Neural progenitor cell (in vitro differentiated cells): ENCODE results near the gene FSCN2. TPM values are rescaled to one million over a fixed set of nuclear protein-coding genes. Genes with fewer than 3 reads are reported as not detected.
A peak's percentile ranks its signal among the peaks of the same experiment; 100 is the strongest.

Experiments
- DNase-seq: peaks from one replicate; pipeline ENCODE4 v3.0.0-alpha.2; 2016; ENCODE audit warnings: low spot score
- H2AFZ ChIP-seq: fragments of 200-600 bp; sonication (generic); replicated peaks from 2 replicates; pipeline ENCODE4 v1.6.1; 2016; ENCODE audit warnings: antibody characterized with exemption
- H3F3A ChIP-seq: fragments of 200-600 bp; sonication (generic); 2 replicates; pipeline ENCODE4 v1.6.1; 2016; ENCODE audit warnings: antibody characterized with exemption, low read depth
- H3K27ac ChIP-seq: fragments of 200-600 bp; sonication (generic); 2 replicates; pipeline ENCODE4 v1.5.1; 2016; ENCODE audit warnings: mild to moderate bottlenecking
- H3K27me3 ChIP-seq: fragments of 200-600 bp; sonication (generic); 2 replicates; pipeline ENCODE4 v1.6.1; 2016; ENCODE audit warnings: mild to moderate bottlenecking, moderate library complexity
- H3K36me3 ChIP-seq: fragments of 200-600 bp; sonication (generic); 2 replicates; pipeline ENCODE4 v1.5.1; 2016
- H3K4me1 ChIP-seq: fragments of 200-600 bp; sonication (generic); 2 replicates; pipeline ENCODE4 v1.6.1; 2016; ENCODE audit warnings: mixed run types
- H3K4me2 ChIP-seq: fragments of 200-600 bp; sonication (generic); 2 replicates; pipeline ENCODE4 v1.6.1; 2016
- H3K4me3 ChIP-seq: fragments of 200-600 bp; sonication (generic); 2 replicates; pipeline ENCODE4 v1.5.1; 2016
- H3K79me2 ChIP-seq: fragments of 200-600 bp; sonication (generic); 2 replicates; pipeline ENCODE4 v1.6.1; 2016; ENCODE audit warnings: low read depth
- H3K9ac ChIP-seq: fragments of 200-600 bp; sonication (generic); 2 replicates; pipeline ENCODE4 v1.6.1; 2016
- H3K9me3 ChIP-seq: fragments of 200-600 bp; sonication (generic); 2 replicates; pipeline ENCODE4 v1.5.1; 2016; ENCODE audit warnings: low read depth
- H4K20me1 ChIP-seq: fragments of 200-600 bp; sonication (generic); 2 replicates; pipeline ENCODE4 v1.6.1; 2016; ENCODE audit warnings: low read depth
- H3K27ac Mint-ChIP-seq: 3 replicates; pipeline ENCODE4 v1.8.0; 2021; ENCODE audit warnings: mixed read lengths
- H3K27me3 Mint-ChIP-seq: 2 replicates; pipeline ENCODE4 v1.8.0; 2022; ENCODE audit warnings: low read depth, mild to moderate bottlenecking, inconsistent platforms, moderate library complexity, mixed read lengths; ENCODE audit not compliant: insufficient read depth
- H3K36me3 Mint-ChIP-seq: 3 replicates; pipeline ENCODE4 v1.8.0; 2021; ENCODE audit warnings: mixed read lengths
- H3K4me1 Mint-ChIP-seq: 3 replicates; pipeline ENCODE4 v1.8.0; 2021; ENCODE audit warnings: mixed read lengths
- H3K4me3 Mint-ChIP-seq: 3 replicates; pipeline ENCODE4 v1.8.0; 2021; ENCODE audit warnings: mild to moderate bottlenecking, moderate library complexity, mixed read lengths
- H3K9me3 Mint-ChIP-seq: 3 replicates; pipeline ENCODE4 v1.8.0; 2020; ENCODE audit warnings: mixed read lengths
- EZH2 ChIP-seq: fragments of 200-600 bp; sonication (generic); IDR thresholded peaks from 2 replicates; pipeline ENCODE4 v1.6.1; 2017; ENCODE audit warnings: antibody characterized with exemption, mild to moderate bottlenecking, moderate library complexity
- EZH2phosphoT487 ChIP-seq: fragments of 200-600 bp; sonication (generic); IDR thresholded peaks from 2 replicates; pipeline ENCODE4 v1.6.1; 2017; ENCODE audit warnings: antibody characterized with exemption
- total RNA-seq: library from RNA; depleted of rRNA; stranded (reverse); fragments of >200 nt; gene quantifications from 2 replicates; pipeline ENCODE4 v1.2.3, GENCODE V29; 2015; ENCODE audit warnings: low replicate concordance
- TF ChIP-seq, protein P1 (sequence below): fragments of 200-600 bp; sonication (generic); IDR thresholded peaks from 2 replicates; pipeline ENCODE4 v1.5.1; 2017; ENCODE audit warnings: antibody characterized with exemption, mild to moderate bottlenecking

FSCN2 gene
- total RNA-seq, 1 donor from 2014 or later, result not detected

DNA sequence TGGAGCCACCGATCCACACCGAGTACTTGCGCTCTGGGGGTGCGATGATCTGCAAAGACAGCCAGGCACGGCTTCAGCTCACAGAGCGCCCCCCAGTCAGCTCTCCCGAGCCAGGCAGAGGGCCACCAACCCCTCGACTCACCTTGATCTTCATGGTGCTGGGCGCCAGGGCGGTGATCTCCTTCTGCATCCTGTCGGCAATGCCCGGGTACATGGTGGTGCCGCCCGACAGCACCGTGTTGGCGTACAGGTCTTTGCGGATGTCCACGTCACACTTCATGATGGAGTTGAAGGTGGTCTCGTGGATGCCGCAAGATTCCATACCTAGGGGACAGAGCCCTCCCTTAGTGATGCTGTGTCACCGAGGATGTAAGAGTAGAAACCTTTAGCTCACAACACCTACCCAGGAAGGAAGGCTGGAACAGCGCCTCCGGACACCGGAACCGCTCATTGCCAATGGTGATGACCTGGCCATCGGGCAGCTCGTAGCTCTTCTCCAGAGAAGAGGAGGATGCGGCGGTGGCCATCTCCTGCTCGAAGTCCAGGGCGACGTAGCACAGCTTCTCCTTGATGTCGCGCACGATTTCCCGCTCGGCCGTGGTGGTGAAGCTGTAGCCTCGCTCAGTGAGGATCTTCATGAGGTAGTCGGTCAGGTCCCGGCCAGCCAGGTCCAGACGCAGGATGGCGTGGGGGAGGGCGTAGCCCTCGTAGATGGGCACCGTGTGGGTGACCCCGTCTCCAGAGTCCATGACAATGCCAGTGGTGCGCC, 17.2 kb upstream of the FSCN2 start:
- TF ChIP-seq, protein P1, sequence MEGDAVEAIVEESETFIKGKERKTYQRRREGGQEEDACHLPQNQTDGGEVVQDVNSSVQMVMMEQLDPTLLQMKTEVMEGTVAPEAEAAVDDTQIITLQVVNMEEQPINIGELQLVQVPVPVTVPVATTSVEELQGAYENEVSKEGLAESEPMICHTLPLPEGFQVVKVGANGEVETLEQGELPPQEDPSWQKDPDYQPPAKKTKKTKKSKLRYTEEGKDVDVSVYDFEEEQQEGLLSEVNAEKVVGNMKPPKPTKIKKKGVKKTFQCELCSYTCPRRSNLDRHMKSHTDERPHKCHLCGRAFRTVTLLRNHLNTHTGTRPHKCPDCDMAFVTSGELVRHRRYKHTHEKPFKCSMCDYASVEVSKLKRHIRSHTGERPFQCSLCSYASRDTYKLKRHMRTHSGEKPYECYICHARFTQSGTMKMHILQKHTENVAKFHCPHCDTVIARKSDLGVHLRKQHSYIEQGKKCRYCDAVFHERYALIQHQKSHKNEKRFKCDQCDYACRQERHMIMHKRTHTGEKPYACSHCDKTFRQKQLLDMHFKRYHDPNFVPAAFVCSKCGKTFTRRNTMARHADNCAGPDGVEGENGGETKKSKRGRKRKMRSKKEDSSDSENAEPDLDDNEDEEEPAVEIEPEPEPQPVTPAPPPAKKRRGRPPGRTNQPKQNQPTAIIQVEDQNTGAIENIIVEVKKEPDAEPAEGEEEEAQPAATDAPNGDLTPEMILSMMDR, result no peak
- TF ChIP-seq EZH2 (no peak), EZH2phosphoT487 (no peak)
- H3K4me1 ChIP-seq, result peaks cover 23% of the 10 kb centered on the region
- peaks cover 47% of the 10 kb centered on the region for H3K79me2 ChIP-seq
- peak overlapping the region; percentile 98 for H3K4me3 Mint-ChIP-seq
- peaks cover 41% of the 10 kb centered on the region for H3K4me1 Mint-ChIP-seq
- peak overlapping the region; percentile 96 for H3K27ac Mint-ChIP-seq
- H3K4me2 ChIP-seq, result peak overlapping the region; percentile 97
- H3F3A ChIP-seq, result peaks cover 75% of the 10 kb centered on the region
- peak overlapping the region; percentile 98 for H3K4me3 ChIP-seq
- H3K27ac ChIP-seq, result no peak overlapping the region
- no peak overlapping the region for H2AFZ ChIP-seq
- peaks cover 19% of the 10 kb centered on the region for H3K27me3 ChIP-seq
- DNase-seq, result no peak
- peaks cover 10% of the 10 kb centered on the region for H3K9me3 Mint-ChIP-seq
- peaks cover 47% of the 10 kb centered on the region for H4K20me1 ChIP-seq
- no peaks in the 10 kb centered on the region for H3K9me3 ChIP-seq
- no peaks in the 10 kb centered on the region for H3K36me3 ChIP-seq
- peaks cover 45% of the 10 kb centered on the region for H3K27me3 Mint-ChIP-seq
- H3K36me3 Mint-ChIP-seq, result peaks cover 39% of the 10 kb centered on the region
- peak overlapping the region; percentile 93 for H3K9ac ChIP-seq

DNA sequence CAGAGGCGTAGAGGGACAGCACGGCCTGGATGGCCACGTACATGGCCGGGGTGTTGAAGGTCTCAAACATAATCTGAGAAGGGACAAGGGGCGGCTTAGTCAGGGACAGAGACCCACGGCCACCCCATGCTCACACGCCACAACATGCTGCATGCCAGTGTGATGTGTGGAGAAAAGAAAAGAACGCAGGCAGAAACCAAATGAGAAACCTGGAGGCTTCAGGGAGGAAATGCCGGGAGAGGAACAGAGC, 16.7 kb upstream of the FSCN2 start:
- peaks cover 47% of the 10 kb centered on the region for H3K79me2 ChIP-seq
- H3K27ac ChIP-seq, result no peak overlapping the region
- Mint-ChIP-seq H3K36me3 (peaks cover 39% of the 10 kb centered on the region), H3K27me3 (peaks cover 45% of the 10 kb centered on the region), H3K4me3 (peak overlapping the region; percentile 98), H3K9me3 (peaks cover 10% of the 10 kb centered on the region), H3K27ac (peak overlapping the region; percentile 96), H3K4me1 (peaks cover 47% of the 10 kb centered on the region)
- peak overlapping the region; percentile 93 for H3K9ac ChIP-seq
- peak overlapping the region; percentile 98 for H3K4me3 ChIP-seq
- peaks cover 76% of the 10 kb centered on the region for H3F3A ChIP-seq
- no peaks in the 10 kb centered on the region for H3K9me3 ChIP-seq
- no peak for DNase-seq
- H2AFZ ChIP-seq, result no peak overlapping the region
- H3K27me3 ChIP-seq, result peaks cover 24% of the 10 kb centered on the region
- peaks cover 23% of the 10 kb centered on the region for H3K4me1 ChIP-seq
- TF ChIP-seq EZH2phosphoT487 (no peak), EZH2 (no peak)
- TF ChIP-seq, protein P1, result no peak
- H3K36me3 ChIP-seq, result no peaks in the 10 kb centered on the region
- peaks cover 52% of the 10 kb centered on the region for H4K20me1 ChIP-seq
- peak overlapping the region; percentile 97 for H3K4me2 ChIP-seq

DNA sequence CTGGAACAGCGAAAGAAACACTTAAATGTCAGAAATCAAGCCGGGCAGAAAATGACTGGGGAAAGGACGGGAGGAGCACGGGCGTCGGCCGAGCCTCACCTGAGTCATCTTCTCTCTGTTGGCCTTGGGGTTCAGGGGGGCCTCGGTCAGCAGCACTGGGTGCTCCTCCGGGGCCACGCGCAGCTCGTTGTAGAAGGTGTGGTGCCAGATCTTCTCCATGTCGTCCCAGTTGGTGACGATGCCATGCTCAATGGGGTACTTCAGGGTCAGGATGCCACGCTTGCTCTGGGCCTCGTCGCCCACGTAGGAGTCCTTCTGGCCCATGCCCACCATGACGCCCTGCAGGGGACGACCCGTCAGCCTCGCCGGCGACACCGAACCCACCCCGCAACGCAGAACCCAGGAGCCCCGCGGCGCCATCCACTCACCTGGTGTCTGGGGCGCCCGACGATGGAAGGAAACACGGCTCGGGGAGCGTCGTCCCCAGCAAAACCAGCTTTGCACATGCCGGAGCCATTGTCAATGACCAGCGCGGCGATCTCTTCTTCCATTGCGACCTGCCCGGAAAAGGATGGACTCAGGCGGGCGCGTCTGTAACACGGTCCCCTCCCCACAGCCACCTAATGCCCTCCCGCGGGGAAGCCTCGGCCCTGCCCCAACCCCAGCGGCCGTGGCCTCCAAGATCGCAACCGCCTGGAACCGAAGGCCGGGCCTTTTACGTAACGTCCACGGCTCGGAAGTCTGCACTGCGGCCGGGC, 16.2 kb upstream of the FSCN2 start:
- H3K4me2 ChIP-seq, result peak overlapping the region; percentile 97
- Mint-ChIP-seq H3K4me3 (peak overlapping the region; percentile 98), H3K27me3 (peaks cover 43% of the 10 kb centered on the region), H3K9me3 (peaks cover 10% of the 10 kb centered on the region), H3K36me3 (peaks cover 39% of the 10 kb centered on the region), H3K4me1 (peaks cover 50% of the 10 kb centered on the region), H3K27ac (peak overlapping the region; percentile 96)
- H3K79me2 ChIP-seq, result peaks cover 47% of the 10 kb centered on the region
- peak overlapping the region; percentile 84 for H3K27ac ChIP-seq
- H3K4me1 ChIP-seq, result peaks cover 23% of the 10 kb centered on the region
- no peak for DNase-seq
- peaks cover 29% of the 10 kb centered on the region for H3K27me3 ChIP-seq
- H2AFZ ChIP-seq, result no peak overlapping the region
- peak overlapping the region; percentile 93 for H3K9ac ChIP-seq
- H3K36me3 ChIP-seq, result no peaks in the 10 kb centered on the region
- H3F3A ChIP-seq, result peaks cover 80% of the 10 kb centered on the region
- peaks cover 56% of the 10 kb centered on the region for H4K20me1 ChIP-seq
- H3K9me3 ChIP-seq, result no peaks in the 10 kb centered on the region
- H3K4me3 ChIP-seq, result peak overlapping the region; percentile 98
- no peak for TF ChIP-seq EZH2phosphoT487
- TF ChIP-seq EZH2, result no peak
- TF ChIP-seq, protein P1, result no peak
